ENCODE measurements around the gene SENP3.
A peak's percentile ranks its signal among the peaks of the same experiment; 100 is the strongest.

The SENP3 gene

GRCh38 chr17:7577327-7578199 lies 15.8 kb downstream of the SENP3 start:
- no peak for DNase-seq

- DNase-seq = peak in 3 of 4 experiments; percentile 33 to 58 (median 35)
These were observed 17.5 kb downstream of the SENP3 start, which contains the start of gene CD68 for GRCh38 chr17:7579001-7579833. TSS of gene CD68 (plus strand) at chr17:7579638. CDS start at chr17:7579678, 40 bp downstream.

GRCh38 chr17:7579834-7580603 lies 18.3 kb downstream of the SENP3 start:
- DNase-seq = no peak

GRCh38 chr17:7580604-7581575 lies 19.2 kb downstream of the SENP3 start:
- DNase-seq = no peak

GRCh38 chr17:7582396-7583252 lies 20.9 kb downstream of the SENP3 start:
- no peak for DNase-seq

GRCh38 chr17:7583253-7584109 lies 21.8 kb downstream of the SENP3 start, which contains the start of gene MPDU1:
TSS of gene MPDU1 (plus strand) at chr17:7583852. CDS start at chr17:7583863, 11 bp downstream.
- DNase-seq = peak; percentile 82 to 87 (median 85)

- no peak for DNase-seq
These were observed 25.1 kb downstream of the SENP3 start for GRCh38 chr17:7586673-7587419.

GRCh38 chr17:7587420-7588151 lies 25.9 kb downstream of the SENP3 start:
- no peak for DNase-seq

- DNase-seq = no peak
These were observed 27.0 kb downstream of the SENP3 start for GRCh38 chr17:7588553-7589203.

GRCh38 chr17:7589204-7589868 lies 27.6 kb downstream of the SENP3 start:
- peak in 3 of 4 experiments; percentile 32 to 41 (median 37) for DNase-seq

- no peak for DNase-seq
These were observed 28.4 kb downstream of the SENP3 start, which contains the start of gene SOX15 for GRCh38 chr17:7589891-7590691. TSS of gene SOX15 (minus strand) at chr17:7590094. CDS start at chr17:7589676, 418 bp downstream.

GRCh38 chr17:7590743-7591142 lies 29.0 kb downstream of the SENP3 start:
- no peak for DNase-seq

- DNase-seq = no peak
These were observed 29.9 kb downstream of the SENP3 start for GRCh38 chr17:7591596-7591995.

- DNase-seq = no peak
These were observed 30.8 kb downstream of the SENP3 start for GRCh38 chr17:7592422-7593021.

- DNase-seq = no peak
These were observed 31.6 kb downstream of the SENP3 start for GRCh38 chr17:7593296-7593695.
